Activated naive CD4-positive, alpha-beta T cell treated with anti-CD3 and anti-CD28 coated beads, Interleukin-2, amount 50 U/mL, for 72 hours (primary cell): ENCODE data around the gene GLMP. TPM values are rescaled to one million over a fixed set of nuclear protein-coding genes. Genes with fewer than 3 reads are reported as not detected.

Experiments
- ATAC-seq, 2 donors: fragments of 150-1000 bp; cut with Tn5 transposase; 2 replicates each; pipeline ENCODE4 v1.10.0; 2021; ENCODE audit warnings: mild to moderate bottlenecking in 2 of 2, moderate library complexity in 2 of 2
- DNase-seq, 2 donors: peaks; one replicate each; pipeline ENCODE4 v3.0.0; 2021 to 2022; ENCODE audit warnings: low spot score in 2 of 2
- H3K27ac Mint-ChIP-seq, 2 donors: one replicate each; pipeline ENCODE4 v1.8.0; 2022; ENCODE audit warnings: mild to moderate bottlenecking in 2 of 2, mixed read lengths in 2 of 2
- H3K36me3 Mint-ChIP-seq, 2 donors: one replicate each; pipeline ENCODE4 v1.8.0; 2022; ENCODE audit warnings: mixed read lengths in 2 of 2
- H3K9me3 Mint-ChIP-seq, 2 donors: one replicate each; pipeline ENCODE4 v1.8.0; 2022; ENCODE audit warnings: mixed read lengths in 2 of 2
- total RNA-seq, 2 donors: library from RNA; stranded (reverse); gene quantifications; one replicate each; pipeline ENCODE4 v1.2.3, GENCODE V29; 2022

GLMP gene
- total RNA-seq, 2 donors from 2014 or later: 16.2 to 25.9 TPM

GRCh38 chr1:156270314-156270713, 25.2 kb downstream of the GLMP start:
- no peaks in the 10 kb centered on the region for H3K9me3 Mint-ChIP-seq
- H3K27ac Mint-ChIP-seq: peak overlapping the region in 1 of 2 donors; percentile 36
- peaks cover 23 to 44% of the 10 kb centered on the region in 2 donors for H3K36me3 Mint-ChIP-seq
- DNase-seq (no peak), ATAC-seq (no peak)

GRCh38 chr1:156268336-156268735, 27.1 kb downstream of the GLMP start:
- ATAC-seq (no peak), DNase-seq (no peak)
- Mint-ChIP-seq H3K36me3 (peaks cover 27 to 51% of the 10 kb centered on the region in 2 donors), H3K27ac (no peak overlapping the region), H3K9me3 (no peaks in the 10 kb centered on the region)

DNA sequence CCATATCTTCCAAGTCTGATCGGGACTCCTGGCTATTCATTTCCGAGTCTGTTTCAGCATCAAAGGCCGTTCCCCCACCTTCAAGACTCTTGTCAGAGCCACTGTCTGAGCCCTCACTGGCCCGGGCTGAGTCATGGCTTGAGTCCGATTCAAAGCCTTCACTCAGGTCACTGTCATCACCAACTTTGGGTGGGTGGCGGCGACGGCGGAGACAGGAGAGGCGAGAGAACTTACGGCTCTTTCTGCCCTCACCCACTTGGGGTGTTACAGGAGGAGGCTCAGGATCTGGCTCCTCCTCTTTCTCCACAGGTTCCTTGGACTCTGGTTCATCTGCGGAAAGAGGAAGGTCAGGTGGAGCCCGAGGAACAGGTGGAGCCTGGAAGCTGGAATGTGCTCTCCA, 29.4 kb downstream of the GLMP start:
- ATAC-seq (peak in 1 of 2 donors; percentile 8), DNase-seq (no peak)
- peaks cover 32 to 55% of the 10 kb centered on the region in 2 donors for H3K36me3 Mint-ChIP-seq
- peak overlapping the region in 1 of 2 donors; percentile 15 for H3K27ac Mint-ChIP-seq
- H3K9me3 Mint-ChIP-seq: no peaks in the 10 kb centered on the region

DNA sequence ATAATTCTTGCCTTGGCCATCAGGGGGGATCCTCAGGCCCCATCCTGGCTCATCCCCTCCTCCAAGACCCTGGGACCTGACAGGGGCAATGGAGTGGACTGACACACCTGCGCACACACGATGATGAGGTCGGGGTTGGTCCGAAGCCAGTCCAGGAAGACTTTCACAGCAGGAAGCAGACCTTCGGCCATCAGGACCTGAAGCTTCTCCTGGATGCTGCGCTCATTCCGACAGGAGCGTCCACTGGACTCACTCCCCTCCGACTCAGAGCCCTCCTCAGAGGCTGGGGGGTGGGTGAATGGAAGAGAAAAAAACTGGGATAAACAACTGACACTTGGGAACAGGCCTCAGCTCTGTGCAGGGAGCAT, 32.2 kb downstream of the GLMP start:
- H3K36me3 Mint-ChIP-seq: peaks cover 46 to 62% of the 10 kb centered on the region in 2 donors
- DNase-seq (no peak), ATAC-seq (no peak)
- peak overlapping the region in 1 of 2 donors; percentile 18 for H3K27ac Mint-ChIP-seq
- no peaks in the 10 kb centered on the region for H3K9me3 Mint-ChIP-seq

GRCh38 chr1:156262461-156263287, 32.8 kb downstream of the GLMP start:
- DNase-seq (no peak), ATAC-seq (peak; percentile 59 to 96)
- Mint-ChIP-seq H3K27ac (peak overlapping the region; percentile 18 to 58), H3K36me3 (peaks cover 46 to 62% of the 10 kb centered on the region in 2 donors), H3K9me3 (no peaks in the 10 kb centered on the region)

GRCh38 chr1:156260896-156261295, 34.6 kb downstream of the GLMP start:
- ATAC-seq (no peak), DNase-seq (no peak)
- peak overlapping the region in 1 of 2 donors; percentile 87 for H3K27ac Mint-ChIP-seq
- H3K36me3 Mint-ChIP-seq: peaks cover 40 to 46% of the 10 kb centered on the region in 2 donors
- H3K9me3 Mint-ChIP-seq: no peaks in the 10 kb centered on the region

- H3K27ac Mint-ChIP-seq: peak overlapping the region; percentile 13 to 63
- no peaks in the 10 kb centered on the region for H3K9me3 Mint-ChIP-seq
- ATAC-seq: no peak
- DNase-seq: no peak
- peaks cover 34 to 37% of the 10 kb centered on the region in 2 donors for H3K36me3 Mint-ChIP-seq
Measured at GRCh38 chr1:156259805-156260204, 35.7 kb downstream of the GLMP start.

GRCh38 chr1:156258859-156259258, 36.6 kb downstream of the GLMP start:
- peaks cover 30% of the 10 kb centered on the region in 2 donors for H3K36me3 Mint-ChIP-seq
- H3K9me3 Mint-ChIP-seq: no peaks in the 10 kb centered on the region
- DNase-seq: no peak
- ATAC-seq: no peak
- H3K27ac Mint-ChIP-seq: no peak overlapping the region

DNA sequence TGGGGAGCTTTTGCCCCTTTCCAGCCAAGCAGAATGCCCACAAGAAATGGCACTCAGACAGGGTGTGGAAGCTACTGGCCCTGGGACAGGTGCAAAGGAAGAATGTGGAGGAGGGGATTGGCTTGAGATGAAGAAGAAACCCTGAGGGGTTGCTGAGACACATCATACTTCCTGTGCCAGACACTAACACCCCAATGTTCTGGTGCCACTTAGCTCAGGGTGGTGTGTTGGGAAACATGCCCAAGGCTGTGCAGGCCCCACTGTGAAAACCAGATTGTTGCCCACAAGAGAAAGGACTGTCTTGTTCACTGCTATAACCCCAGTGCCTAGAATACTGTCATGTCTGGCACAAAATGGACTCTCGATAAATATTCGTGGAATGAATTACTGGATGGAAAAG, 37.8 kb downstream of the GLMP start:
- peak overlapping the region; percentile 38 to 61 for H3K27ac Mint-ChIP-seq

GRCh38 chr1:156253634-156254033, 41.8 kb downstream of the GLMP start:
- ATAC-seq (no peak), DNase-seq (no peak)
- H3K27ac Mint-ChIP-seq: peak overlapping the region; percentile 24 to 46
- peaks cover 0 to 5% of the 10 kb centered on the region in 2 donors for H3K36me3 Mint-ChIP-seq
- no peaks in the 10 kb centered on the region for H3K9me3 Mint-ChIP-seq

More for the DNA sequence above, 37.8 kb downstream of the GLMP start:
- no peaks in the 10 kb centered on the region for H3K9me3 Mint-ChIP-seq
- H3K36me3 Mint-ChIP-seq: peaks cover 19 to 21% of the 10 kb centered on the region in 2 donors
- DNase-seq (no peak), ATAC-seq (no peak)

DNA sequence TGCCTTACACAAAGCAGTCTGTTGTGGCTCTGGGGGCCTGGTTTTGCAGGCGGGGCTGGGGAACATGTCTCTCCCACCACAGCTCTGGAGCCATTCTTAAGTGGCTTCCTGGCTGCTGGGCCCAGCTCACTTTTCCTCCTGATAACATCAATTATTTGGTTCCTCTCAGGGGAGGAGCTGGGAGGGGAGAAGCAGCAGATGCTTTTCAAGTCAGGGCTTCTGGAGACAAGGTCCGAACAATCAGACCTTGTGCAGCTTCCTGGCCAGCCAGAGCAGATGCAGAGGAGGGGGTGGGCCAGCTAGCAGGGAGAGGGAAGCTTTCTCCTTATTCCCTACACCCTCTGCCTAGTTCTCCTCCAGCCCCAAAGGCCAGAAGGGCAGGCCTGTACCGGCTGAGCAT, 44.0 kb downstream of the GLMP start:
- Mint-ChIP-seq H3K27ac (no peak overlapping the region), H3K9me3 (no peaks in the 10 kb centered on the region)

DNA sequence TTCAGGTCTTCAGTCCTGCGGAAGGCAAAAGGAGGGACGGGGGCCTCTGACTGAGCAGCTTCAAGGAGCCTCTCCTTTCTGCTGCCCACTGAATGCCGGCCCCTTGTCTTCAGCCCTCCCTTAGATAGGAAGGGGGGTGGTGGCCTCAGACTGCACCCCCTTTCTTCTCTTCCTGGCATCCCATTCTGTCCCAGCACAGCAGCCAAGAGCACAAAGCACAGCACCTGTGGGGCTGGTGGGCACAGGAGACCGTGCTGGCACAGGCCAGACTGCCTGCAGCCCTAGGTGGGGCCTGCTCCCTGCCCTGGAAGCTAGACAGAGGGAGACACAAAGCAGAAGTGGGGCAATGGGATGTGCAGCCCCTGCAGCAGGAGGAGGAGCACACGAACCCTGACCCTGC, 45.9 kb downstream of the GLMP start:
- H3K36me3 Mint-ChIP-seq: peaks cover 0 to 5% of the 10 kb centered on the region in 2 donors
- ATAC-seq (no peak), DNase-seq (no peak)
- peak overlapping the region; percentile 22 to 65 for H3K27ac Mint-ChIP-seq
- no peaks in the 10 kb centered on the region for H3K9me3 Mint-ChIP-seq

More for the DNA sequence above, 44.0 kb downstream of the GLMP start:
- ATAC-seq: no peak
- DNase-seq: no peak
- peaks cover 0 to 5% of the 10 kb centered on the region in 2 donors for H3K36me3 Mint-ChIP-seq

GRCh38 chr1:156248323-156248683, 47.2 kb downstream of the GLMP start:
- Mint-ChIP-seq H3K9me3 (no peaks in the 10 kb centered on the region), H3K36me3 (peaks cover 0 to 5% of the 10 kb centered on the region in 2 donors), H3K27ac (no peak overlapping the region)
- DNase-seq: no peak
- ATAC-seq: no peak

GRCh38 chr1:156247460-156248322, 47.8 kb downstream of the GLMP start, which contains the start of gene PAQR6:
PAQR6 (minus strand) TSS chr1:156248056; CDS start chr1:156246731, 1,325 bp downstream.
- H3K27ac Mint-ChIP-seq: peak within 1 kb of the TSS; percentile 71 to 90
- no peak for ATAC-seq

DNA sequence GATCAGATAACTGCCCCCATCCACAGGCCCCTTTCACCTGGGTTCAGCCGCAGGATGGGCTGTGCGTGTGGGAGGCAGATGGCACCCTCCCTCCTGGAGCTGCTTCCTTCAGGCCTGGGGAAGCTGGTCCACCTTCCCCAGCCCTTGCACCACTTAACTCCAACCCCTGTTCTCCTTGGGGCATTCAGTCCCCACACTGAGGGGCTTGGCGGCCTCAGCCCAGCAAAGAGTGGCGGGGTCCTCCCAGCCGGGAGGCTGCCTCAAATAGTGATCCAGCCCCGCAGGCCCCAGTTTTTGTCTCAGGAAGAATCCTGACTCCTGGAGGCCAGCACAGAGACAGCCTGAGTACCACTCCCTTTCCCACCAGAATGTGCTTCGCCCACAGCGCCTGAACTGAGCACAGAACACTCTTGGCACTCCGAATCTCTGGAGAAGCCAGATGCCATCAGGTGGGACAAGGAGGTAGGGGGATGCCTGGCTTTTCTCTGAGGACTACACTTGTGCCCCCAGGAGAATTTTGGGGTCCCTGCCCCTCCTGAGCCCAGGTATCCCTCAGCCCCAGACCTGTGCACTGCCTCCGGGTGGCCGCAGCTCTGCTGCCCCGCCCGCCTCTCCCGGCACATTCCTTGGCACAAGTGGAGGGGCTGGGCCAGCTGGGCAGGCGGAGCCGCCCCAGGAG, 48.6 kb downstream of the GLMP start:
- Mint-ChIP-seq H3K27ac (peak overlapping the region in 1 of 2 donors; percentile 71), H3K9me3 (no peaks in the 10 kb centered on the region), H3K36me3 (no peaks in the 10 kb centered on the region)
- ATAC-seq (no peak), DNase-seq (no peak)

More at GRCh38 chr1:156247460-156248322, 47.8 kb downstream of the GLMP start, which contains the start of gene PAQR6:
- peaks cover 0 to 2% of the 10 kb centered on the region in 2 donors for H3K36me3 Mint-ChIP-seq
- no peaks in the 10 kb centered on the region for H3K9me3 Mint-ChIP-seq
- DNase-seq: no peak

- ATAC-seq (no peak), DNase-seq (no peak)
- Mint-ChIP-seq H3K9me3 (no peaks in the 10 kb centered on the region), H3K36me3 (no peaks in the 10 kb centered on the region), H3K27ac (peak overlapping the region; percentile 68 to 71)
Measured at GRCh38 chr1:156246241-156246780, 49.2 kb downstream of the GLMP start.
